Left forelimb (tissue), 1 donor: Measurements from ENCODE around the gene NLN.

ENCODE experiments used
- DNase-seq: peaks from one replicate; pipeline ENCODE4 v3.0.0-alpha.2; 2018; ENCODE audit warnings: low spot score

Gene NLN

GRCh38 chr5:65873181-65873750 is 151.3 kb downstream of the NLN start:
- DNase-seq = no peak

GRCh38 chr5:65874241-65874640 is 152.2 kb downstream of the NLN start:
- DNase-seq = no peak

- no peak for DNase-seq
Observed at GRCh38 chr5:65876496-65876895, 154.5 kb downstream of the NLN start.

GRCh38 chr5:65876970-65877369 is 155.0 kb downstream of the NLN start:
- no peak for DNase-seq
